Lower leg skin (tissue), 4 donors: Measurements from ENCODE around the gene TNNT1. TPM values are rescaled to one million over a fixed set of nuclear protein-coding genes. Genes with fewer than 3 reads are reported as not detected.

ENCODE experiments used
- DNase-seq, 2 donors: peaks; one replicate each; pipeline ENCODE4 v3.0.0-alpha.2; 2019; ENCODE audit warnings: low spot score in 2 of 2
- H3K4me3 ChIP-seq: fragments of 200-600 bp; sonication (generic); 2 replicates; pipeline ENCODE4 v1.5.1; 2017; ENCODE audit warnings: mild to moderate bottlenecking, low read depth; ENCODE audit not compliant: poor library complexity, severe bottlenecking
- CTCF ChIP-seq, 3 donors: fragments of 450-650 bp; IDR thresholded peaks; one replicate each; pipeline ENCODE4 v1.5.1; 2016; ENCODE audit warnings: antibody characterized with exemption in 3 of 3, mild to moderate bottlenecking in 3 of 3, moderate library complexity in 2 of 3
- POLR2A ChIP-seq, 2 donors: fragments of 450-650 bp; IDR thresholded peaks; one replicate each; pipeline ENCODE4 v1.6.1; 2016 to 2017; ENCODE audit warnings: antibody characterized with exemption in 2 of 2, mild to moderate bottlenecking in 1 of 2, moderate library complexity in 1 of 2
- WGBS, 2 donors: methylation state at CpG; one replicate each; pipeline ENCODE4 v1.1.5; 2018; 5-methylcytosine and 5-hydroxymethylcytosine counted together
- intact Hi-C: fragments of 100-400 bp; cut with DNase I; formaldehyde crosslinking; loops from one replicate; pipeline ENCODE4 v1.15.0; 2023; ENCODE audit warnings: low total_unique reads
- total RNA-seq, 4 donors: library from RNA; depleted of rRNA; stranded (reverse); fragments of >200 nt; gene quantifications; one replicate each; pipeline ENCODE4 v1.1.0, GENCODE V29; 2016

TNNT1 gene
- total RNA-seq, 4 donors from 2014 or later = 24.0 to 56.1 (median 42.6) TPM

- TF ChIP-seq POLR2A (IDR thresholded peaks at IDR 0.05) = no peak
- TF ChIP-seq CTCF (IDR thresholded peaks at IDR 0.05) = no peak
- WGBS, 2 donors = 91 to 93% methylated on average over 36 to 43 of the region's 49 CpGs
- intact Hi-C loops = no loop called here
- no peak for DNase-seq
- no peak overlapping the region for H3K4me3 ChIP-seq
These were observed 56.3 kb downstream of the TNNT1 start for GRCh38 chr19:55092423-55093318.

GRCh38 chr19:55091955-55092354, 57.1 kb downstream of the TNNT1 start:
- 85 to 89% methylated on average over 22 to 23 of the region's 27 CpGs for WGBS, 2 donors
- no peak for DNase-seq
- no peak for TF ChIP-seq POLR2A (IDR thresholded peaks at IDR 0.05)
- no peak for TF ChIP-seq CTCF (IDR thresholded peaks at IDR 0.05)
- no peak overlapping the region for H3K4me3 ChIP-seq
- intact Hi-C loops = no loop called here

GRCh38 chr19:55091126-55091910, 57.7 kb downstream of the TNNT1 start:
- no peak overlapping the region for H3K4me3 ChIP-seq
- TF ChIP-seq POLR2A (IDR thresholded peaks at IDR 0.05) (no peak), CTCF (IDR thresholded peaks at IDR 0.05) (no peak)
- WGBS, 2 donors = 89 to 93% methylated on average over 30 to 32 of the region's 32 CpGs
- no peak for DNase-seq
- intact Hi-C loops = no loop called here

GRCh38 chr19:55090564-55090963, 58.4 kb downstream of the TNNT1 start:
- TF ChIP-seq CTCF (IDR thresholded peaks at IDR 0.05) (no peak), POLR2A (IDR thresholded peaks at IDR 0.05) (no peak)
- H3K4me3 ChIP-seq = no peak overlapping the region
- DNase-seq = no peak
- WGBS, 2 donors = 93% methylated on average over 13 of the region's 13 CpGs
- intact Hi-C loops = no loop called here

GRCh38 chr19:55089342-55089944, 59.6 kb downstream of the TNNT1 start:
- intact Hi-C loops = no loop called here
- 83 to 91% methylated on average over 3 of the region's 3 CpGs for WGBS, 2 donors
- no peak overlapping the region for H3K4me3 ChIP-seq
- DNase-seq = no peak
- no peak for TF ChIP-seq CTCF (IDR thresholded peaks at IDR 0.05)
- no peak for TF ChIP-seq POLR2A (IDR thresholded peaks at IDR 0.05)
